8988T (cell line): ENCODE results near the gene NDUFB6.

ENCODE experiments used
- DNase-seq: peaks from one replicate; pipeline ENCODE4 v3.0.0; 2011

The NDUFB6 gene

DNA sequence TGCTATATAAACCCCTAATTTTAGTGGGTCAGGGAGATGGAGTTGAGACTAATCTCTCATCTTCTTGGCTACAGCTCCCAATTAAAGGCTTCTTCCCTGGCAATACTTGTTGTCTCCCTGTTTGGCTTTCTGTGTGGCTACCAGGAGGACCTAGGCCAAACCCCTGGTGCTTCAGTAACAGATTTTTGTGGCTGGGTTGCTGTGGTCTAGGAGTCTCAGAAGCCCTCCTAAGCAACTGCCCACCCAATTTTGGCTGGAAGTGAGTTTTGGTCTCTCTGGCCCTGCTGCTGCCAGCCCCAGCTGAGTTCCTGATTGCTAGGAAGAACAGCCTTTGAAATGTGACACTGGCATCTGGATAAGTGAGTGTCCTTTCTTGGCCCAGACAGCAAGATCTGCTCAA, 56.7 kb downstream of the NDUFB6 start:
- no peak for DNase-seq

DNA sequence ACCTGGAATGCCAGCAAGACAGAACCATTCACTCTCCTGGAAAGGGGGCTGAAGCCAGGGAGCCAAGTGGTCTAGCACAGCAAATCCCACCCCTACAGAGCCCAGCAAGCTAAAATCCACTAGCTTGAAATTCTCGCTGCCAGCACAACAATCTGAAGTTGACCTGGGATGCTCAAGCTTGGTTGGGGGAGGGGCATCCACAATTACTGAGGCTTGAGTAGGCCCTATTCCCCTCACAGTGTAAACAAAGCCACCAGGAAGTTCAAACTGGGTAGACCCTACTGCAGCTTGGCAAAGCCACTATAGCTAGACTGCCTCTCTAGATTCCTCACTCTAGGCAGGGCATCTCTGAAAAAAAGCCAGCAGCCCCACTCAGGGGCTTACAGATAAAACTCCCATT, 64.2 kb downstream of the NDUFB6 start:
- no peak for DNase-seq

DNA sequence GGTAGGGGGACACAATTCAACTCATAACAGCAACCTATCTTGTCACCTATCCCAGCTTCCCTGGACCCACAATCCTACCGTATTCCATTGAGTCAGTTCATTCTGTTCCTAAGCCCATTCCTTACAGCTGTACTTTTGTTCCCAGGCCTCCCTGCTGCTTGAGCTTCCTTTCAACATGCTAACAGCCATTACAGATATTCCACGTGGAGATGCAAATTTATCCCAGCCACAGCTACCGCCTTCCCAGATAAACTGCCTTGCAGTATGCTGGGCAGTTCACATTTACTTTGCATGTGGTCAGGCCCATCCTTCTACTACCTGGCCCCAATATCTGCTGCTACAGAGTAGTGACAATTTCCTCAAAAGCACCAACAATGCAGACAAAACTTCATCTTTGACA, 70.0 kb downstream of the NDUFB6 start:
- DNase-seq: no peak
